Neural cell (in vitro differentiated cells): ENCODE data around the gene DCPS. TPM values are rescaled to one million over a fixed set of nuclear protein-coding genes. Genes with fewer than 3 reads are reported as not detected.

Experiments
- H2AFZ ChIP-seq: fragments of 200-600, 300-800 bp; sonication (generic), shearing (Covaris generic); 2 replicates; pipeline ENCODE4 v1.6.0; 2014; ENCODE audit warnings: low read depth, mild to moderate bottlenecking, antibody characterized with exemption, low read length, moderate library complexity
- H3F3A ChIP-seq: fragments of 200-600 bp; shearing (Covaris generic); 2 replicates; pipeline ENCODE4 v1.6.1; 2016; ENCODE audit warnings: mild to moderate bottlenecking, moderate library complexity, mixed read lengths, antibody characterized with exemption, low read length; ENCODE audit not compliant: insufficient read depth, poor library complexity, severe bottlenecking
- H3K27ac ChIP-seq: fragments of 200-600, 300-800 bp; sonication (generic), shearing (Covaris generic); 2 replicates; pipeline ENCODE4 v1.5.1; 2014; ENCODE audit warnings: mild to moderate bottlenecking, low read length, moderate library complexity
- H3K27me3 ChIP-seq: fragments of 300-800, 200-600 bp; sonication (generic), shearing (Covaris generic); 2 replicates; pipeline ENCODE4 v1.6.0; 2014; ENCODE audit warnings: mild to moderate bottlenecking, low read depth, low read length, moderate library complexity; ENCODE audit not compliant: insufficient read depth
- H3K36me3 ChIP-seq: fragments of 300-800, 200-600 bp; sonication (generic), shearing (Covaris generic); 2 replicates; pipeline ENCODE4 v1.5.1; 2014; ENCODE audit warnings: mild to moderate bottlenecking, antibody characterized with exemption, low read length, moderate library complexity; ENCODE audit not compliant: insufficient read depth
- H3K4me2 ChIP-seq: fragments of 300-800, 200-600 bp; sonication (generic), shearing (Covaris generic); 2 replicates; pipeline ENCODE4 v1.6.0; 2014; ENCODE audit warnings: mild to moderate bottlenecking, low read length
- H3K4me3 ChIP-seq: fragments of 300-800, 200-600 bp; sonication (generic), shearing (Covaris generic); 2 replicates; pipeline ENCODE4 v1.5.1; 2014; ENCODE audit warnings: mild to moderate bottlenecking, low read length, moderate library complexity
- H3K79me2 ChIP-seq: fragments of 200-600 bp; shearing (Covaris generic); replicated peaks from 2 replicates; pipeline ENCODE4 v1.6.0; 2014; ENCODE audit warnings: mild to moderate bottlenecking, low read length, moderate library complexity; ENCODE audit not compliant: insufficient read depth
- H3K9ac ChIP-seq: fragments of 300-800, 200-600 bp; sonication (generic), shearing (Covaris generic); 2 replicates; pipeline ENCODE4 v1.6.1; 2016; ENCODE audit warnings: mild to moderate bottlenecking, low read length, mixed read lengths
- H3K9me2 ChIP-seq: fragments of 200-600 bp; shearing (Covaris generic); 2 replicates; pipeline ENCODE4 v1.6.1; 2016; ENCODE audit warnings: mild to moderate bottlenecking, low read length, mixed read lengths; ENCODE audit not compliant: insufficient read depth
- H3K9me3 ChIP-seq: fragments of 200-600, 300-800 bp; sonication (generic), shearing (Covaris generic); 2 replicates; pipeline ENCODE4 v1.6.1; 2016; ENCODE audit warnings: mild to moderate bottlenecking, mixed run types, low read length, moderate library complexity, mixed read lengths
- H4K20me1 ChIP-seq: fragments of 200-600 bp; shearing (Covaris generic); 2 replicates; pipeline ENCODE4 v1.6.1; 2016; ENCODE audit warnings: mild to moderate bottlenecking, mixed run types; ENCODE audit not compliant: insufficient read depth
- CTCF ChIP-seq: fragments of 450-650 bp; IDR thresholded peaks from 2 replicates; pipeline ENCODE4 v1.5.1; 2014; ENCODE audit warnings: antibody characterized with exemption, mild to moderate bottlenecking, moderate library complexity; ENCODE audit not compliant: poor library complexity, severe bottlenecking
- EP300 ChIP-seq: fragments of 450-650 bp; conservative IDR thresholded peaks from 2 replicates; pipeline ENCODE4 v1.6.1; 2014; ENCODE audit warnings: antibody characterized with exemption, mild to moderate bottlenecking, moderate library complexity; ENCODE audit not compliant: poor library complexity, severe bottlenecking
- EZH2 ChIP-seq: fragments of 200-600, 300-800 bp; shearing (Covaris generic), sonication (generic); IDR thresholded peaks from 2 replicates; pipeline ENCODE4 v1.6.1; 2014; ENCODE audit warnings: antibody characterized with exemption, low read length, borderline replicate concordance, mild to moderate bottlenecking; ENCODE audit not compliant: insufficient read depth, poor library complexity, severe bottlenecking
- MXI1 ChIP-seq: fragments of 450-650 bp; conservative IDR thresholded peaks from 2 replicates; pipeline ENCODE4 v1.6.1; 2014; ENCODE audit warnings: antibody characterized with exemption, mild to moderate bottlenecking; ENCODE audit not compliant: poor library complexity, severe bottlenecking
- POLR2AphosphoS5 ChIP-seq: IDR thresholded peaks from 2 replicates; pipeline ENCODE4 v1.6.1; 2012
- RAD21 ChIP-seq: fragments of 450-650 bp; conservative IDR thresholded peaks from 2 replicates; pipeline ENCODE4 v1.6.1; 2014; ENCODE audit warnings: antibody characterized with exemption, mild to moderate bottlenecking, moderate library complexity
- REST ChIP-seq: IDR thresholded peaks from 2 replicates; pipeline ENCODE4 v1.6.1; 2012; ENCODE audit warnings: borderline replicate concordance
- SMC3 ChIP-seq: fragments of 450-650 bp; conservative IDR thresholded peaks from 2 replicates; pipeline ENCODE4 v1.6.1; 2014; ENCODE audit warnings: antibody characterized with exemption, mild to moderate bottlenecking, moderate library complexity; ENCODE audit not compliant: poor library complexity
- TAF1 ChIP-seq: IDR thresholded peaks from 2 replicates; pipeline ENCODE4 v1.6.1; 2012; ENCODE audit warnings: low read depth
- polyA plus RNA-seq: library from polyadenylated mRNA; depleted of rRNA; stranded (reverse); fragments of >200 nt; gene quantifications from 2 replicates; pipeline ENCODE4 v1.2.3, GENCODE V29; 2014

Gene DCPS
- polyA plus RNA-seq, 1 donor from 2014 or later, result 6.4 TPM

GRCh38 chr11:126345283-126345682 lies 41.4 kb downstream of the DCPS start:
- Histone ChIP-seq H3F3A (no peaks in the 10 kb centered on the region), H3K9ac (no peak overlapping the region), H3K79me2 (no peaks in the 10 kb centered on the region), H3K9me2 (no peaks in the 10 kb centered on the region), H3K4me2 (no peak overlapping the region), H3K4me3 (no peak overlapping the region), H3K27me3 (no peaks in the 10 kb centered on the region), H3K36me3 (no peaks in the 10 kb centered on the region), H3K9me3 (no peaks in the 10 kb centered on the region), H3K27ac (no peak overlapping the region), H2AFZ (no peak overlapping the region), H4K20me1 (no peaks in the 10 kb centered on the region)
- TF ChIP-seq CTCF (no peak), EP300 (no peak), TAF1 (no peak), SMC3 (no peak), REST (no peak), MXI1 (no peak), EZH2 (no peak), RAD21 (no peak), POLR2AphosphoS5 (no peak)

GRCh38 chr11:126345759-126346585 lies 42.1 kb downstream of the DCPS start:
- Histone ChIP-seq H3F3A (no peaks in the 10 kb centered on the region), H3K9me3 (no peaks in the 10 kb centered on the region), H3K4me2 (no peak overlapping the region), H3K4me3 (no peak overlapping the region), H3K36me3 (no peaks in the 10 kb centered on the region), H2AFZ (no peak overlapping the region), H4K20me1 (no peaks in the 10 kb centered on the region), H3K27ac (no peak overlapping the region), H3K27me3 (no peaks in the 10 kb centered on the region), H3K9ac (no peak overlapping the region), H3K9me2 (no peaks in the 10 kb centered on the region), H3K79me2 (no peaks in the 10 kb centered on the region)
- TF ChIP-seq EP300, result no peak
- no peak for TF ChIP-seq SMC3
- no peak for TF ChIP-seq RAD21
- no peak for TF ChIP-seq EZH2
- no peak for TF ChIP-seq CTCF
- TF ChIP-seq MXI1, result no peak
- no peak for TF ChIP-seq REST
- no peak for TF ChIP-seq TAF1
- no peak for TF ChIP-seq POLR2AphosphoS5
